Adrenal gland (tissue), 12 donors: ENCODE data around the gene CAMTA1. TPM values are rescaled to one million over a fixed set of nuclear protein-coding genes. Genes with fewer than 3 reads are reported as not detected.

ENCODE experiments used
- DNase-seq, 7 donors: peaks; one replicate each; pipeline ENCODE4 v3.0.0-alpha.2; 2019 to 2020
- H3K27ac ChIP-seq, 5 donors: fragments of 200-600 bp; sonication (generic) in 4 of 5; 1 replicate in 3 of 5; 2 replicates in 2 of 5; pipeline versions ENCODE4 v1.5.1 to v1.8.0; 2016 to 2020; ENCODE audit warnings: mild to moderate bottlenecking in 1 of 5
- H3K27me3 ChIP-seq: fragments of 200-600 bp; 2 replicates; pipeline ENCODE4 v1.8.0; 2021
- H3K36me3 ChIP-seq, 2 donors: fragments of 200-600 bp; replicated peaks in 1 of 2; 1 replicate in 1 of 2; 2 replicates in 1 of 2; pipeline versions ENCODE4 v1.5.1 to v1.8.0; 2018 to 2022
- H3K4me1 ChIP-seq, 2 donors: fragments of 200-600 bp; replicated peaks in 1 of 2; 1 replicate in 1 of 2; 2 replicates in 1 of 2; pipeline versions ENCODE4 v1.5.1 to v1.8.0; 2018 to 2021
- H3K4me3 ChIP-seq, 4 donors: fragments of 200-600 bp; sonication (generic) in 3 of 4; one replicate each; pipeline ENCODE4 v1.5.1; 2016 to 2018
- H3K9me3 ChIP-seq, 3 donors: fragments of 200-600 bp; sonication (generic) in 1 of 3; replicated peaks in 1 of 3; 1 replicate in 2 of 3; 2 replicates in 1 of 3; pipeline versions ENCODE4 v1.5.1 to v1.8.0; 2016 to 2021
- CTCF ChIP-seq, 6 experiments: fragments of 450-650 bp in 4 of 6; fragments of 200-600 bp in 2 of 6; sonication (generic) in 1 of 6; IDR thresholded peaks; 1 replicate in 5 of 6; 2 replicates in 1 of 6; pipeline versions ENCODE4 v1.5.1 to v1.8.0; 2016 to 2021; ENCODE audit warnings: antibody characterized with exemption in 6 of 6, mild to moderate bottlenecking in 2 of 6, moderate library complexity in 1 of 6
- POLR2A ChIP-seq, 2 donors: fragments of 450-650 bp; IDR thresholded peaks; one replicate each; pipeline ENCODE4 v1.6.1; 2017; ENCODE audit warnings: antibody characterized with exemption in 2 of 2, mild to moderate bottlenecking in 2 of 2, moderate library complexity in 1 of 2
- WGBS, 4 donors: extraction: QIAGEN DNeasy Blood & Tissue Kit in 2 of 4; methylation state at CpG; one replicate each; pipeline versions ENCODE4 v1.1.5 to v1.1.7; 2013 to 2017; 5-methylcytosine and 5-hydroxymethylcytosine counted together
- intact Hi-C, 2 donors: fragments of 100-400 bp; cut with DNase I; formaldehyde crosslinking; loops; one replicate each; pipeline versions ENCODE4 v1.14.1 to v1.15.0; 2022 to 2023
- polyA plus RNA-seq, 3 donors: library from polyadenylated mRNA; stranded (reverse); fragments of 200-250 nt in 2 of 3; fragments of 350-450 nt in 1 of 3; fragmentation: Illumina TruSeq in 1 of 3; extraction: RNeasy Lipid Tissue Mini Kit (QIAGEN cat#74804) in 1 of 3; gene quantifications; one replicate each; pipeline ENCODE4 v1.2.3, GENCODE V29; 2013 to 2014
- total RNA-seq, 9 donors: library from RNA; depleted of rRNA in 4 of 9; stranded (reverse); fragments of >200 nt in 4 of 9; fragments of 120-200 nt in 1 of 9; fragmentation: NEBNext Ultra II Directional in 1 of 9; extraction: Animal tissue kit (Norgen Biotek cat#: 25700) in 1 of 9; gene quantifications; one replicate each; pipeline versions ENCODE4 v1.1.0 to v1.2.4, GENCODE V29; 2013 to 2023
- donor health status: healthy with polysubstance abuse.
- donor health status: Bipolar disorder and iron deficiency.
- donor health status: DM: yes; HTN: yes; CAD: no.
- donor health status: DM: no; HTN: no; CAD: no.
- donor health status: DM: no; HTN: no; CAD: no.
- donor health status: DM: yes; HTN: yes; CAD: no.

The CAMTA1 gene
- total and polyA plus RNA-seq, 12 donors: 62.9 to 141 (median 96.9) TPM

- TF ChIP-seq POLR2A (IDR thresholded peaks at IDR 0.05): no peak
- no peak for TF ChIP-seq CTCF (IDR thresholded peaks at IDR 0.05)
- Histone ChIP-seq H3K4me3 (no peak overlapping the region), H3K36me3 (no peaks in the 10 kb centered on the region), H3K27me3 (no peaks in the 10 kb centered on the region), H3K27ac (peak overlapping the region in 1 of 5 donors; percentile 5), H3K9me3 (no peaks in the 10 kb centered on the region), H3K4me1 (no peaks in the 10 kb centered on the region)
- intact Hi-C loops: no loop called here
- no peak for DNase-seq
- 82 to 88% (median 83%) methylated on average over 15 to 24 of the region's 24 CpGs for WGBS, 4 donors
These were observed 773.9 kb downstream of the CAMTA1 start for GRCh38 chr1:7558921-7559869.

- WGBS, 4 donors: 90 to 100% (median 93%) methylated on average over 1 to 4 of the region's 4 CpGs
- H3K9me3 ChIP-seq: no peaks in the 10 kb centered on the region
- intact Hi-C loops: no loop called here
These were observed 774.9 kb downstream of the CAMTA1 start for GRCh38 chr1:7560128-7560527.

GRCh38 chr1:7560601-7561181 is 775.4 kb downstream of the CAMTA1 start:
- TF ChIP-seq CTCF (IDR thresholded peaks at IDR 0.05) (no peak), POLR2A (IDR thresholded peaks at IDR 0.05) (no peak)
- intact Hi-C loops: no loop called here
- Histone ChIP-seq H3K4me1 (no peaks in the 10 kb centered on the region), H3K36me3 (no peaks in the 10 kb centered on the region), H3K27ac (no peak overlapping the region), H3K9me3 (no peaks in the 10 kb centered on the region), H3K4me3 (no peak overlapping the region), H3K27me3 (no peaks in the 10 kb centered on the region)
- DNase-seq: no peak
- WGBS, 4 donors: 90 to 94% (median 93%) methylated on average over 9 to 15 of the region's 15 CpGs

More at GRCh38 chr1:7560128-7560527, 774.9 kb downstream of the CAMTA1 start:
- no peak for DNase-seq
- Histone ChIP-seq H3K4me1 (no peaks in the 10 kb centered on the region), H3K36me3 (no peaks in the 10 kb centered on the region), H3K27ac (no peak overlapping the region), H3K27me3 (no peaks in the 10 kb centered on the region), H3K4me3 (no peak overlapping the region)
- no peak for TF ChIP-seq POLR2A (IDR thresholded peaks at IDR 0.05)
- no peak for TF ChIP-seq CTCF (IDR thresholded peaks at IDR 0.05)

GRCh38 chr1:7561331-7561921 is 776.2 kb downstream of the CAMTA1 start:
- TF ChIP-seq POLR2A (IDR thresholded peaks at IDR 0.05): no peak
- TF ChIP-seq CTCF (IDR thresholded peaks at IDR 0.05): peak in 1 of 6 experiments; percentile 6
- Histone ChIP-seq H3K4me3 (no peak overlapping the region), H3K9me3 (no peaks in the 10 kb centered on the region), H3K27me3 (no peaks in the 10 kb centered on the region), H3K27ac (no peak overlapping the region), H3K4me1 (no peaks in the 10 kb centered on the region), H3K36me3 (no peaks in the 10 kb centered on the region)
- WGBS, 4 donors: 75 to 86% (median 83%) methylated on average over 9 to 16 of the region's 16 CpGs
- intact Hi-C loops: no loop called here
- no peak for DNase-seq
